GM12873 (cell line): ENCODE data around the gene CAPN9.
A peak's percentile ranks its signal among the peaks of the same experiment; 100 is the strongest.

ENCODE experiments used
- CTCF ChIP-seq: IDR thresholded peaks from 2 replicates; pipeline ENCODE4 v1.5.1; 2012; ENCODE audit warnings: low read depth, mild to moderate bottlenecking, moderate library complexity, low read length, control low read depth; ENCODE audit not compliant: insufficient read depth; ENCODE audit errors: missing control alignments

The CAPN9 gene

GRCh38 chr1:230792691-230793462 is 45.7 kb downstream of the CAPN9 start:
- peak; percentile 11 for TF ChIP-seq CTCF

GRCh38 chr1:230793463-230793745 is 46.2 kb downstream of the CAPN9 start:
- no peak for TF ChIP-seq CTCF

GRCh38 chr1:230794431-230794830 is 47.2 kb downstream of the CAPN9 start:
- no peak for TF ChIP-seq CTCF

DNA sequence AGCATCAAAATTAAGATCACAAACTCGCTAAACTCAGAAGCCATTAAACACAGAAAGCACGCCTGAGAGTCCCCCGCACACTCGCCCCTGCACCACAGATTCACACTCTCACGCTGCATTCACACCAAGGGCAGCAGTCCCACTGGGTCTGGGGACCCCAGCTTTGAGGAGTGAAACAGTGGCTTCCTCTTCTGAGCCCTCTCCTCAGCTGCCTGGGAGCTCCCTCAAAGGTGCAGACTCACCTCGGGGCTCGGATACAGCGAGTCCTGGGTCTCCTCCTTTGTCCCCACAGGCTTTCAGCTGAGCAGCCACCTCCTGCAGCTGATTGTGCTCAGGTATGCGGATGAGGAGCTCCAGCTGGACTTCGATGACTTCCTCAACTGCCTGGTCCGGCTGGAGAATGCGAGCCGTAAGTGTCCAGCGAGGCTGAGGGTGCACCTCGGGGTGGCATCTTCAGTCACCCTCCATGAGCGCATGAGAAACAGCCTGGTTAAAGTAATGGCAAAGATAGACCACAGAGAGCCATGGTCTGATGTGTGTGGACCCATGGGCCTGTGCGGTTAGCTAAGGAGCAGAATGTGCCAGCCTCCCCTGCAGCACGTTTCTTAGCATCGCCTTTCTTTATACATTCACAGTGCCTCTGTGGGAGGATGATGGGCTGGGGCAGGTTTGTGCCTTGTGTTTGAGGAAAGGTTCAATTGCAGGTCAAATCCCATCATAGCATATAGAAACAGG is 47.9 kb downstream of the CAPN9 start:
- TF ChIP-seq CTCF: no peak

- TF ChIP-seq CTCF: no peak
Measured at GRCh38 chr1:230796626-230797025, 49.4 kb downstream of the CAPN9 start.

DNA sequence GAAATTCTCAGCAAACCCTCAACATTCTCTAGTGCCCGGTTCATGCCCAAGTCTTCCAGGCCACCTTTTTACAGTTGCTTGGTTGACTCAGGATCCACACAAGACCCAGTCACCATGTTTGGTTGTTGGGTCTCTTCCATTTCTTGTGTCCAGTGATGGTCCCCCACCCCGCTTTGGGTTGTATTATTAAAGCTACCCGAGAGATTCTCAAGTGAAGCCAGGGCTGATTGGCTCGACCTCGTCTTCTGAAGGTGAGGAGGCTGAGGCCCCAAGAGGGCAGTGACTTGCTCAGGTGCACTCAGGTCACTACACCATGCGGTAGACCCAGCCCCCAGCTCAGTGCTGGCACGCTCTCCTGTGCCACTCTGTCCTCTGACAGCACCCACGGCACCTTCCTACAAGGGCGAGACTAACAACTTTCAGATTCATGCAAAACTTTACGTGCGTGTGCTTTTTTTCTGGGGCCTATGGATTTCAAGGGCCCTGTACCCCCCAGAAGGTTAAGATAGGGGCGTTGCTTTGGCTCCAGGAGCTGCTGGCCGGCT is 50.3 kb downstream of the CAPN9 start:
- TF ChIP-seq CTCF: no peak

GRCh38 chr1:230797942-230798365 is 50.8 kb downstream of the CAPN9 start:
- TF ChIP-seq CTCF: peak; percentile 42
